ENCODE results near the gene DEGS2.

- TF ChIP-seq CTCF (IDR thresholded peaks at IDR 0.05) (no peak), BHLHE40 (IDR thresholded peaks at IDR 0.05; ENCODE audit: low read depth, low read length) (no peak), FOXS1 (CRISPR knock-in tag; IDR thresholded peaks at IDR 0.05) (no peak), CEBPB (IDR thresholded peaks at IDR 0.05) (no peak), POLR2A (IDR thresholded peaks at IDR 0.05; ENCODE audit: low read length) (no peak), RFX5 (IDR thresholded peaks at IDR 0.05) (no peak), POLR2AphosphoS2 (conservative IDR thresholded peaks at IDR 0.05; ENCODE audit: low read length) (no peak), MYC (IDR thresholded peaks at IDR 0.05; ENCODE audit: borderline replicate concordance, low read length) (no peak), MAX (IDR thresholded peaks at IDR 0.05) (no peak), HMGXB4 (CRISPR knock-in tag; IDR thresholded peaks at IDR 0.05; ENCODE audit: borderline replicate concordance) (no peak)
Observed at GRCh38 chr14:100121643-100122480, 37.6 kb downstream of the DEGS2 start.

Measured in A549 (cell line).